Smooth muscle cell of the brain vasculature (primary cell): ENCODE data around the gene DDX41.
A peak's percentile ranks its signal among the peaks of the same experiment; 100 is the strongest.

Source experiments
- DNase-seq: peaks from one replicate; pipeline ENCODE4 v3.0.0-alpha.2; 2012; ENCODE audit warnings: low read depth, low spot score

The DDX41 gene

DNA sequence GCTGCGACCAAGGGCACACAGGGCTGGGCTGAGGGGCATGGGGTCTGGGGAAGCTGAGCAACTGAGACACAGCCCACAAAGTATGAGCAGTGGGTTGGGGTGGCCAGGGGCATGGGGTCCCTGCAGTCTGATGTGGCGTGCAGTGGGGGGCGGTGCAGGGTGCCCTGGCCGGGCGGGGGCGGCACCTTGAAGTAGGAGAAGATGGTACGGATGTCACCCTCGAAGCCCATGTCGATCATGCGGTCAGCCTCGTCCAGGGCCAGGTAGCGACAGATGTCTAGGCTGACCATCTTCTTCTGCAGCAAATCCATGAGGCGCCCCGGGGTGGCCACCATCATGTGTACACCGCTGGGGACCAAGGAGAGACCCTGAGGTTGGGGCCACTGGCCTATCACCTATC lies 3.3 kb downstream of the DDX41 start:
- no peak for DNase-seq

DNA sequence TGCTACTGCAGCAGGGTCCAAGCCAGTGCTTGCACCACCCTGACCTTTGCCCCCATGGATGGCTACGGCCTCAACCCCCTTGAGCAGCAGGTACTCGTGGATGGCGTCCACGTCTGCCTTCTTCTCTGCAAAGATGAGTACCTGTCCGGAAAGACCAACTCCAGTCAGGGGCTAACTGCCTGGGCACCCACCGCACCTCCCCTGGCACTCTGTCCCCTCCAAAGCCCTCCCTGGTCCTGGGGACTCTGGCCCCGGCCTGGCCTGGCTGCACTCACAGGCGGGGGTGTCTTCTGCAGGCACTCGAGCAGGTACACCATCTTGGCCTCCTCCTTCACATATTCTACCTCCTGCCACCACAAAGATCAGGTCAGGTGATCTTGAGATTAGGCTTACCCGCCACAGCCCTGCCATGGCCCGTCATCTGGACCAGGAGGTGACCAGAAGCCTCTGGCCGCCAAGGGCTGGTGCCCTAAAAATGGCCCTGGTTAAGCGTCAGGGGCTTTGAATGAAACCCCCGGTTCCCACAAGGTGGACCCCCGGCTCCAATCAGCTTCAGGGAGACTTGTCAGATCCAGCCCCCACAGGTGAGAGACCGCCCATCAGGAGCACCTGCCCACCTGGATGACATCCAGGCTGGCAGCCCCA lies 3.9 kb downstream of the DDX41 start:
- no peak for DNase-seq

DNA sequence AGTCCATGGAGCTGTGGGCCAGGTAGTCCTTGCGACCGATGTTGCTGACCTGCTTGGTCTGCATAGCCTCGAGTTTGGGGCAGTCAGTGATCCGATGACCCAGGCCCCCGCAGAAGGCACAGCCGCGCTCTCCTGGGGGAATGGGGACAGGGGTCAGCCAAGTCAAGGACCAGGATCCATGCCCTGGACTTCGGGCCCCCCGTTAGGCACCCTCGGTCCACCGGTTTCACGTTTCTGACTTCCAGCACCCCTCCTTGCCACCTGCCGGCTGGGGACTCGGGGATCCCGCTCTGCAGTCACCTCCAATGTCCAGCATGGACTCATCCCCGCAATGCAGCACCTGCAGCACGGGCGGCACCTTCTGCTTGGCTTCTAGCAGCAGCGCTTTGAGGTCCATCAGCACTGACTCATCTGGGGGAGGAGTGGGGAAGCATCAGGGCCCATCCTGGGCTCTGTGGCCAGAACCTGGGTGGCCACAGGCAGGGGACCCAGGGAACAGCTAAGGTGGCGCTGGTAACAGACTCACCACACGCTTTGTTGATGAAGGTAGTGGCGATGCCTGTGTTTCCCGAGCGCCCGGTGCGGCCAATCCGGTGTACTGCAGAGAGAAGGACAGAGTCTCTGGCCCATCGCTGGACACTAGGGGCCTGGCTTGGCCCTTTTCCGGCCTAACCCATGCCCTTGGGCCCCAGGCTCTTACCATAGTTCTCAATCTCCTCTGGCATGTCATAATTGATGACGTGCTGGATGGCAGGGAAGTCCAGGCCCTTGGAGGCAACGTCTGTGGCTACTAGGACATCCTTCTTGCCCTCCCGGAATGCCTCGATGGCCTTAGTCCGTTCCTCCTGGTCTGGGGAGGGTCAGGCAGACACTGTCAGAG lies 4.7 kb downstream of the DDX41 start:
- no peak for DNase-seq

DNA sequence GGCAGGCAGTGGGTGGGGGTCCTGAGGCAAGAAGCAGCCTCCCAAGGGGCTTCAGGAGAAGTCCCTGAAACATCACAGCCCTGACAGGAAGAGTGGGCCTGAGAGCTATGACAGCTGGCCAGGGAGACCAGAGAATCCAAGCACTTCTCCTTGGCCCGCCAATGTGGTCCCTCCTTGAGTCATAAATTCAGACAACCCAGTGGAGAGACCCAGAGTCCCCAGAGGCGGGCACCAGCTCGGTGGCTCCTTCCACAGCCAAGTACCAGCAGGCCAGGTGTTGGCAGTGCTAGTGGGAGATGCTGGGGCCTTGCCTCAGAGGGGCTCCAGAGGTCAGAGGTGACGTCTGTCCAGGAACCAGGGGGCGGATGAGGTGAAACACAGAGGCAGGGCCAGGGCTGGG lies 5.6 kb downstream of the DDX41 start:
- no peak for DNase-seq

DNA sequence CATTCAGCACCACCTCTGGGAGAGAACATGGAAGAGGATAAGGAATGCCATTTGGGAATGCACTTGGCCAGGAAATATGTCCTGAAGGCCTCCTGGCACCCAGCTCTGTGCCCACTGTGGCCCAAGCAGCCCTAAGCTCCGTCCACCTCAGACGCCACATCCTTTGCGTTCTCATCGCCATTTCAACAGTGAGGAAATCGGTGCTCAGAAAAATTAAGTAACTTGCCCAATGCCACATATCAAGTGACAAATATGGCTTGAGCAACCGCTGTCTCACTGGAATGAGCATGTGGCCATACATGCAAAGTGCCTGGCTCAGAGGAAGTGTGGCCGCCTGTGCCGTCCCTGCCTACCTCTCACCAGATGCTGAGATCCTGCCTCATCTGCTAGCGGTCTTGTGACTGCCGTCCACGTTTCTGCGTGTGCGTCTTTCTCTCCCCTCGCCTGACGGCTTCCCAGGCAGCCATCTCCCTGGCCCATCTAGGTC lies 6.2 kb downstream of the DDX41 start:
- DNase-seq: no peak

DNA sequence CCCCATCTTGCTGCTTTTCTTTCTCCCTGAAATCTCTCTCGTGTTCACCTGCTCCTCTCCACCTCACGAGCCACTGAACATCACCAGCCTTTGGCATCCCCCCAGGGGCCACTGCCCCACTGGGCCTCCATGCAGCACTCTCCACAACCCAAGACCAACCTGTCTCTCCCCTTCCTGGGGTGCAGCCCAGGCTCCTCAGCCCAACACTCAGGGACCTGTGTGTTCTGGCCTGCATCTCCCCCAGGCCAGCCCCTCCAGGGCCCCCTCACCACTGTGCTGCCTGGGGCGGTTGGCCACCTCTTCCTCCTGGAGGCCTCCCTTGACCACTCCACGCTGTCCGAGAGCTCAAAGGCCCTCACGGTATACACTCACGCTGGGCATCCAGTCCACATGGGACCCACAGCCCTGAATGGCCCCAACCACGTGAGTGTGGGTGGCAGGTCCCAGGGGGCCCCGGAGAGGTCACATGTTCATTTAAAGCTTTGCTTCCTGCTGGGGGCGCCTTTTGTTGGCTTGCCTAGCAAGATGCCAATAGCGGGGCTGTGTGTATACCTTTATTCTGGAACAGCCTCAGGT lies 6.7 kb downstream of the DDX41 start:
- DNase-seq: no peak

DNA sequence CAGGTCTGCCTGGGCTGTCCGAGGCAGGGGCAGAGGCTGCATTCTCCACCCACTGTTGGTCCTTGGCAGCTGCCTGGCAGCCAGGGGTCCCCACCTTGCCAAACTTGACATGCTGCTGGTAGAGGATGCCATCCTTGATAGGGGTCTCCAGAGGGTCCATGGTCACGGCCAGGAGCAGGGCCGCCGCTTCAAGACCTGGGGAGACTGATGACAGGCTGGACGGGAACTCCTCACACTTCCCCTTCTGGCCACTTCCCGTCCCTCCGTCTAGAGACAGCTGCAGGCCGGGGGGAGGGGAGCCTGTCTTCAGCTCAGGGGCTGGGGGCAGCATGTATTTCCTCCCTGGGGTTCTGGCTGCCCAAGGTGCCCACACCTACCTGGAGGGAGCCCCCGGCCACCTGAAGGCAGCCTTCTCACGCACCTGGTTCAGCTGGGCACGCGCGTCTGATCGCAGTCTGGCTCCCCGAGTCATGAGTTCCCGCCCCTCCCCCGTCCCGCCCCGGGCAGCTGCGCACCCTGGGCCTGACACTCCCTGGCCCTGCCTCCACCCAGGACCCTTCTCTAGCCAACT lies 7.3 kb downstream of the DDX41 start, which contains the start of gene DOK3:
Gene DOK3, minus strand, starts transcription at position 446 of the 571 bp plus-strand sequence. Its CDS starts 286 bp downstream, at position 160.
- no peak for DNase-seq

DNA sequence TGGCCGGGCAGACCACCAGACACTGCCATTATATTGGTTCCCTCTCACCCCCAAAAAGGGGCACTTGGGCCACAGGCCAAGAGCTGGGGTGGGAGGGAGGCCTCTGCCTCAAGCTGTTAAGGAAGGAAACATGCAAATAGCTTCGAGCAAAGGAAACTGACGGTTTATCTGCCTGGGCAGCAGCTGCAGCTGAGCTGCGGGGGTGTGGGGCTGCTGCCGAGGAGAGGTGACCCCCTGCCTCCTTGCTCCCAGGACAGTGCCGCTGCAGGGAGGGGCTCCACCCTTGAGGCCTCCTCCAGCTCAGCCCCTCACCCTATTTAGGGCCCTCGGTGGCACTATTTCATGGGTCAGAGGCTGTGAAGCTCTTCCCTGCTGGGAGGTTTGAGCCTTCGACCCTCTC lies 7.9 kb downstream of the DDX41 start:
- no peak for DNase-seq

DNA sequence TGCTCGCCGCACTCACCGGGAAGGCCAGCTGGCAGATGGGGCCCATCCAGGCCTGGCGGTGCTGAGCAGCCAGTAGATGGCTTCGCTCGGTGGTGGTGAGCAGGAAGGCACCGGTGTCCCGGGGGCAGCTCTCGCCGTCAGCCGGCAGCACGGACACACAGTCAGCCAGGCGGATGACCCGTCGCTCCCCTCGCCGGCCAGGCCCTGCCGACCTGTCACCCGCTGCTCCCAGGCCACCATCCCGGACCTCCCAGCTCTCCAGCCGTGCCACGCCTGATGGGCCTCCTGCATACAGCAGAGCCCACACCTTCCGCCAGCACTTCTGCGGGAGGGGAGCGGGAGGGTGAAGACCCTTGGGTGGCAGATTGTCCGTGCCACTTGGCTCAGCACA lies 8.5 kb downstream of the DDX41 start:
- DNase-seq: no peak

DNA sequence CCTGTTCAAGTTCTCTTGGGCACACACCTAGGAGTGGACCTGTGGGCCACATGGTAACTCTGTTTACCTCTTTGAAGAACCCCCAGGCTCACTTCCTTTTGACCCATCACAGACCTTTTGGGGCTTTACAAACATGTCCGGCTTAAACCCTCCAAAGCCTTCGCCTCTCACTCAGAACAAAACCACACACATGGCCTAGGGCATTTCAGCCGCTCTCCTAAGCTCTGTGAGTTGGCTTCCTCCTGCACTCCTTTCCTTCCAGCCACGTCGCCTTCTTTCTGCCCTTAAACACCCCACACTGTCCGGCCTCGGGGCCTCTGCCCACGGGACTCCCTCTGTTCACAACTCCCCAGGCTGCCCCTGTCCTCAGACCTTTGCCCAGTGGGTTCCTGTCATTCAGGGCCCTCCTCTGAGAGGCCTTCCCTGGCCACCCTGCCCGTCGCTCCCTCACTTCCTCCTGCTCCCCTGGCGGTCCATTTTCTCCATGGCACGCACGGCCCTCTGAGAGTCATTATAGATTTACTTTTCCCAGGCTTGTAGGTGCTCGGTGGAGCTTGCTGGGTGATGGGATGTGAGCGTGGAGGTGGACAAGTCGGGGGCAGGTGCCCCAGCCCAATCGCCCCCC lies 9.1 kb downstream of the DDX41 start:
- no peak for DNase-seq

DNA sequence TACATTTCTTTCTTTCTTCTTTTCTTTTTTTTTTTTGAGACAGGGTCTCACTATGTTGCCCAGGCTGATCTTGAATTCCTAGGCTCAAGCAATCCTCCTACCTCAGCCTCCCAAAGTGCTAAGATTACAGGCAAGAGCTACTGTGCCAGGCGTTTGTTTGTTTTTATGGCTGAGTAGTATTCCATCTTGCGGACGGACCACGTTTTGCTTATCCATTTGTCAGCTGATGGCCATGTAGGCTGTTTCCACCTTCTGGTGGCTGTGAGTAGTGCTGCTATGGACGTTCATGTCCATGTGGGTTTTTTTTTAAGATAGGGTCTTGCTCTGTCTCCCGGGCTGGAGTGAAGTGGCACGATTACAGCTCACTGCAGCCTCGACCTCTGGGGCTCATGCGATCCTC lies 9.6 kb downstream of the DDX41 start:
- DNase-seq: no peak

DNA sequence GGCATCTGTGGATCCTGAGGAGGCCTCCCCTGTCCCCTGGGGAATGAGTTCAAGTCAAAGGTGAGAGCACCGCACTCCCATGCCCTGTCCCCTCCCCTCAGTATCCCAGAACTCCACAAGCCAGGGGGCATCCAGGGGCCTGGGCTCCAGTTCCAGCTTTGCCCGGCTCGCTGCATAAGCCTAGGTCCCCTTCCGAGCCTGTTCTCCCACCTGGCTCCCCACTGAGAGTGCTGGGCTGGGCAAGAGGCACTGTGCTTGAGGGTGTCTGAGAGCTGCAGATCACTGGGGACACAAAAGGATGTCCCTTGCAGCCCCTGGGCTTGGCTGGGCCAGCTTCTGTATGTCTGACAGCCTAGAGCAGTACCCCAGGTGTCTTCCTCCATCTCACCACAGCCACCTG lies 11.7 kb downstream of the DDX41 start:
- DNase-seq: no peak

DNA sequence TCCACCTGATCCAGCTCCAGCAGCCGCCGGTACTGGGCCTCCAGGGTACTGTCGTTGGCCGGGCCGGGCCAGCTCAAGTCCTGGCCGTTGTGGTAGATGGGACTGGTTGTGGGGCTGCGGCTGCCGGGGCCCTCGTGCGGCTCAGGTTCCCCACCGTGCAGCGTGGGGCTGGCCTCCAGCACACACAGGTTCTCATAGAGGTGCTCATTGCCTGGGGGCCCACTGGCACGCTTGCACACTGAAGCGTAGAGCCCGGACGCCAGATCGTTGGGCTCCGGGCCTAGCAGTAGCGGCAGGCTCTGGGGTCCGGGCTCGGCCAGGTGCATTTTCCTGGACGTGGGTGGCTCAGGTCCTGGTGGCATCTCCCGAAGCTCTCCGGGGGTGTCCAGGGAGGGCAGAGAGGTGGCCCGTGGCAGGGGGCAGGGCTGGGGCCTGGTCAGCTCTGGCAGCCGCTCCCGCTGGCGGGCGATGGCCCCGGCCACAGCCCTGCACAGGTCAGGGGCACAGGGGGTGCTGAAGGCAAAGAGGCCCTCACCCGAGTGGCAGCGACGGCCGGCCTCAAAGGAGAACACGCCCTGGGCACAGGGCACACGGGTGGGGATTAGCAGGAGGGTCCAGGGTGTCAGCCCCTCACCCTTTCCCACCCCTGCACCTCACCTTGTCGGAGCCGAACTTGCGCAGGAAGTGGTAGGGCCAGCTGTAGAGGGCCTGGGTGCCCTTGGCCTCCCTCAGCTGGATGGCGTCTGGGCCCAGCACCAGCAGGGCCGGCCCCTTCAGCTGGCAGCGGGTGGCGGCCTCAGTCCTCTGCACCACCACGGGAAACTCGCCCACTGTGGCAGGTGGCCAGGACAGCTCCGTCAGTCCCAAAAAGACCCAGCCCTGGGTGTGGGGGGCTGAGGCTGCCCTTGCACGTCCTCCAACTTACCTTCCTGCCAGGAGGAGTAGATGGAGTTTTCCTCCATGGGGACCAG lies 12.4 kb downstream of the DDX41 start:
- DNase-seq: no peak

DNA sequence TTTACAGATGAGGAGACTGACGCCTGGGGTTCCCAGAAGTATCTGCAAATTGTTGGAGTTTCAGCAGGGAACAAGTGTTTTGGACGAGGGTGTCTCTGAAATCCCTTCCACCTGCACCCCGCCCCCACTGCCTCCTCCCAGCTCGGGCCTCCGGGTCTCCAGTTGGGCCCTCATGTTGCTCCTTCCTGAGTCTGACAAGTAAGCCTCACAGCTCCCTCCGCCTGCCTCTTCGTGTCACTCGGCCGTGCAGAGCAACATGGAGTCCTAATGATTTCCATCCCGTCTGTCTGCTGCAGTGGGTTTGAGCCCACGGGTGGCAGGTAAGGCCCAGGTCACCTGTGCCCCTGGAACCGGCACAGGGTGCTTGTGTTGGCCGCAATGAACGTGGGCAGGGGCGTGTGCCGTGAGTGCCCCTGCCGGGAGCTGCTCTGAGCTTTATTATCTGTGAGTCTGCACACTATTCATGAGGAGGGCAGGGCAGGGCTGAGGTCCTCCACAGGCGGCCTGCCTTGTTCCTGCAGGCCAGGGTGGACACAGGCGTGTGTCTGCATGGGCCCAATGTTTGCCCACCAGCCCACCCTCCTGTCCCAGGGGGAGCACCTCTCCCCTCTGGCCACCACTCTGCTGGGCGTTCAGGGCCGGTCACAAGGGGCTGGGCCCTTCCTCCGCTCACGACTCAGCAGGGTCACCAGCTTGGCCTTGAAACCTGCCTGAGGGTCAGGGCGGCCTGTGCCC lies 13.2 kb downstream of the DDX41 start:
- DNase-seq: no peak

DNA sequence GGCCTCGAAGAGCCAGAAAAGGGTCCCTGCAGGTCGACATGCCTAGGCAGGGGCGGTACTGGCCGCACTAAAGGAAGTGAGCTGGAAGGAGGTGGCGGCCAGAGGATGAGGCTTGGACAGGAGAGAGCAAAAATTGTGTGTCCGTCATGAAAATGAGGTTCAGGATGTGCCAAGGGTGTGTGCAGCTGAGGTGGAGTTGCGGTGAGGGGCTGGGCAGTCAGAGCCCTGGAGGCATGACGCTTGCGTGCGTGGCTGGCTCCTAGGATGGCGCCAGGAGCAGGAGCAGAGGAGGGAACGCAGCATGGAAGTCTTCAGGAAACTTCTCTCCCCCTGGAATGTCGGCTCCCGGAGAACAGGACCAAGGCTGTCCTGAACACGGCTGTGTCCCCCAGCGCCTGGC lies 13.9 kb downstream of the DDX41 start:
- DNase-seq: no peak

DNA sequence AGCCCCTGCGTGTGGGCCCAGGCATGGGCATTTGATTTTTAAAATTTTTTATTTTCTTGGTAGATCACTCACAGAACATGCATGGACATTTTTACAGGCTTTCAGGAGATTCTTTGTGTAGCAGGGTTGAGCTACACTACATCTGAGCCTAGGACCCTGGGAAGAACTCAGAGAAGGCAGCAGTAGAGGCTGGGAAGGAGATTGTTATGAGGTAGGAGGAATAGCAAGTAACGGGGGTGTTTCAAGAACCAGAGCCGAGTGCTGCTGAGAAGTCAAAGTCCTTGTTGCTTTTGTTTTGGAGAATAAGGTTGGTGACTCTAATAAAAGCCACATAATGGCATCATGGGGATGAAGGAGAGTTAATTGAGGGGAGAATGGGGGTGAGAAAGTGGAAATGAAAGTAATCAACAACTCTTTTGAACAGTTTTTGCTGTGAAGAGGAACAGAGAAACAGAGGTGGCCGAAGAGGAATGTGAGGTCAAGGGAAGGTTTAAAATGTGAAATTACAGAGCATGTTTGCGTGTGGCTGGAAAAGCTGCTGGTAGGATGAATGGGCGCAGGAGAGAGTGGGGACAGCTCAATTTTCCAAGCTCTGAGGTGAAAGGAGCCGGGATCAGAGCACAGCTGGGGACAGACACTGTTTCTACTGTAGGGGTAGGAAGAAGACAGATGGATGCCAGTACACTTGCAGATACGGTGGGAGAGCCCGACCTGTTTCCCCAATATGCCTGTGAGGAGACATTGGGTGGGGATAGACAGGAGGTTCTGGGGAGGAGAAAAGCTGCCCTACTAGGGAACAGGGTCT lies 14.7 kb downstream of the DDX41 start:
- DNase-seq: no peak

DNA sequence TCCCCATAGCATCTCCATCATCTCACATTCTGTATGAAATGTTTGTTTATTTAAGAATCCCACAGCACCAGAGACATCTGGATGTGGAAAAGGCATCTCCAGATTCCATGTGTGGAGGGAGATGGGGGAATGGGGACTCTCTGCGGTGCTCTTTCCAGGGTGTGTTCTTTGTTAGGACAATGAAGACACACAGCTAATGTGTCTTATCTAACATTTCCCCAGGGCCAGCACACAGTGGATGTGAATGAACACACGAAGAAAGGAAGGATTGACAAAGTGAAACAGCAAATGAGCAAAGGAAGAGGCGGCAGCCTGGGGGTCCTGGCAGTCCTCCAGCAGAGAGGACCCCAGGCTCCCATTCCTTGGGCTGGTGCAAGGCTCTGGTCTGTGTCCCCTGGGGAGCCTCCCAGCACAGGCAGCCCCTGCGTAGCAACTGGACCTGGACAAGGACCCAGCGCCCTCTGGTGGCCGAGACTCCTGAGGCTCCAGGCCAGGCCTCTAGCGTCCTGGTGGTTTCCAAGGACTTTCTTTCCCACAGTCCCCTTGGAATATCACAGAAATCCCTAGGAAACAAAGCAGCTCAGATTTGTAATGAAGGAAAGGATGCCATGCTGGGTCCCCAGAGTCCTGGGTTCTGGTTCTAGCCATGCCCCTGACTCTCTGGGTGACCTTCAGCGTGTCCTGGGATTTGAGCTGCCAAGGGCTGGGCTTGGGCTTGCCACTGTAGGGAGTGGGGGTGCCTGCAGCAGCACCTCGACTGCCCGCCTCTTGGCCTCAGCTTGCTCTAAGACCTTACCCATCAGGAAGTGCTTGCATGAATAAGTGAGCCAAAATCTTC lies 15.9 kb downstream of the DDX41 start:
- DNase-seq: peak; percentile 74

DNA sequence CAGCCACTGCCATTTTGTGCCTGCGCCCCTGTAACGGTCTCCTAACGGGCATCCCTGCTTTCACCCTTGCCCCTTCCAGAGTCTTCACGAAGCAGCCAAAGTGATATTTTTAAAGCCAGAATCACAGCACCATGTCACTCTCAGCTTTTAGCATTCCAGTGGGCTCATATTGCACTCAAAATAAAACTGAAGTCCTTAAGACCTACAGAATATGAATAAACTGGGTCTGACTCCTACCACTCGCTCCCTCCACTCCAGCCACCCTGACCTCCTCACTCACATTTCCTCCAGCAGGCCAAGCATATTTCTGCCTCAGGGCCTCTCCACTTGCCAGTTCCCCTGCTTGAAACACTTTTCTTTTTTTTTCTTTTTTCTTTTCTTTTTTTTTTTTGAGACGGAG lies 16.9 kb downstream of the DDX41 start:
- DNase-seq: no peak
